Peyer's patch (tissue), 4 donors: Measurements from ENCODE around the gene PARP6. TPM values are rescaled to one million over a fixed set of nuclear protein-coding genes. Genes with fewer than 3 reads are reported as not detected.

Experiments used
- DNase-seq, 3 donors: peaks; one replicate each; pipeline ENCODE4 v3.0.0-alpha.2; 2017 to 2019
- H3K27ac ChIP-seq, 4 donors: fragments of 200-600 bp; sonication (generic); one replicate each; pipeline ENCODE4 v1.5.1; 2016 to 2019
- H3K27me3 ChIP-seq, 2 donors: fragments of 200-600 bp; sonication (generic); one replicate each; pipeline ENCODE4 v1.5.1; 2019
- H3K36me3 ChIP-seq, 3 donors: fragments of 200-600 bp; sonication (generic); one replicate each; pipeline ENCODE4 v1.5.1; 2016 to 2019
- H3K4me1 ChIP-seq, 4 donors: fragments of 200-600 bp; sonication (generic); one replicate each; pipeline ENCODE4 v1.5.1; 2016 to 2019
- H3K4me3 ChIP-seq, 4 donors: fragments of 200-600 bp; sonication (generic); 1 replicate in 3 of 4; 2 replicates in 1 of 4; pipeline ENCODE4 v1.5.1; 2016 to 2019; ENCODE audit warnings: mild to moderate bottlenecking in 1 of 4
- H3K9me3 ChIP-seq, 4 donors: fragments of 200-600 bp; sonication (generic); one replicate each; pipeline ENCODE4 v1.5.1; 2016 to 2019; ENCODE audit warnings: mild to moderate bottlenecking in 1 of 4
- POLR2A ChIP-seq, 2 donors: fragments of 450-650 bp; IDR thresholded peaks; one replicate each; pipeline ENCODE4 v1.5.1; 2017; ENCODE audit warnings: antibody characterized with exemption in 2 of 2, mild to moderate bottlenecking in 2 of 2, moderate library complexity in 2 of 2
- total RNA-seq, 4 donors: library from RNA; depleted of rRNA; stranded (reverse); fragments of >200 nt; gene quantifications; one replicate each; pipeline ENCODE4 v1.1.0, GENCODE V29; 2016
- TF ChIP-seq, protein P1 (sequence below), 6 experiments: fragments of 450-650 bp in 4 of 6; fragments of 200-600 bp in 2 of 6; sonication (generic) in 1 of 6; IDR thresholded peaks; one replicate each; pipeline ENCODE4 v1.5.1; 2017 to 2019; ENCODE audit warnings: antibody characterized with exemption in 6 of 6, mild to moderate bottlenecking in 3 of 6, moderate library complexity in 1 of 6

PARP6 gene
- total RNA-seq, 4 donors from 2014 or later: 43.8 to 81.8 (median 71.4) TPM

DNA sequence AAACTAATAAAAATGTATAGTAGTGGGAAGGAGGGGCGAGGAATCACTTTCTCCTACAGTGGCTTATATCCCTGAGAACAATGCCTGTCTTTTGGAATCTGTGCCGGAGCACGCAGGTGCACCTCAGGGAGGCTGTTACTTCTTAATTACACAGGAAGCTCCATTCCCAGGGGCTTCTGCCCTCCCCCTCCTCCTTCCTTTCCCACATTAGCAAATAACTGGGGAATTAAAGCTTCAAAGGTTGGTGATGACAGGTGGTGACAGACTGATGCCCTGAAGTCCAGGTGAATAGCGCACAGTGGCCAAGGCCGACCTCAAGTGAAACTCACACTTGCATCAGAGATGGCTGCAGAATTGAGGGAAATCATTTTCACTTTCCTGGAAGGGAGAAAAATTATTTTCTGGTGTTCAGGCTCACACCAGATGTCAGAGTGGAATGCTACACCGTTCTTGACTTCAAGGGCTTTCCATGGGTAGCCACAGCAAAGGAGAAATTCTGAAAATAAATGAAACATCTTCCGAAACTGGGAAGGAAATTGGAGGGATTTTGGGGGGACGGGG, 78.4 kb downstream of the PARP6 start:
- Histone ChIP-seq H3K4me3 (no peak overlapping the region), H3K27ac (peak overlapping the region in 2 of 4 donors; percentile 18 to 41), H3K4me1 (peaks cover 0 to 20% (median 0%) of the 10 kb centered on the region in 4 donors), H3K9me3 (no peaks in the 10 kb centered on the region), H3K27me3 (no peaks in the 10 kb centered on the region), H3K36me3 (peaks cover 0 to 5% (median 0%) of the 10 kb centered on the region in 3 donors)
- TF ChIP-seq, protein P1, sequence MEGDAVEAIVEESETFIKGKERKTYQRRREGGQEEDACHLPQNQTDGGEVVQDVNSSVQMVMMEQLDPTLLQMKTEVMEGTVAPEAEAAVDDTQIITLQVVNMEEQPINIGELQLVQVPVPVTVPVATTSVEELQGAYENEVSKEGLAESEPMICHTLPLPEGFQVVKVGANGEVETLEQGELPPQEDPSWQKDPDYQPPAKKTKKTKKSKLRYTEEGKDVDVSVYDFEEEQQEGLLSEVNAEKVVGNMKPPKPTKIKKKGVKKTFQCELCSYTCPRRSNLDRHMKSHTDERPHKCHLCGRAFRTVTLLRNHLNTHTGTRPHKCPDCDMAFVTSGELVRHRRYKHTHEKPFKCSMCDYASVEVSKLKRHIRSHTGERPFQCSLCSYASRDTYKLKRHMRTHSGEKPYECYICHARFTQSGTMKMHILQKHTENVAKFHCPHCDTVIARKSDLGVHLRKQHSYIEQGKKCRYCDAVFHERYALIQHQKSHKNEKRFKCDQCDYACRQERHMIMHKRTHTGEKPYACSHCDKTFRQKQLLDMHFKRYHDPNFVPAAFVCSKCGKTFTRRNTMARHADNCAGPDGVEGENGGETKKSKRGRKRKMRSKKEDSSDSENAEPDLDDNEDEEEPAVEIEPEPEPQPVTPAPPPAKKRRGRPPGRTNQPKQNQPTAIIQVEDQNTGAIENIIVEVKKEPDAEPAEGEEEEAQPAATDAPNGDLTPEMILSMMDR (IDR thresholded peaks at IDR 0.05): no peak
- no peak for TF ChIP-seq POLR2A (IDR thresholded peaks at IDR 0.05)
- no peak for DNase-seq

DNA sequence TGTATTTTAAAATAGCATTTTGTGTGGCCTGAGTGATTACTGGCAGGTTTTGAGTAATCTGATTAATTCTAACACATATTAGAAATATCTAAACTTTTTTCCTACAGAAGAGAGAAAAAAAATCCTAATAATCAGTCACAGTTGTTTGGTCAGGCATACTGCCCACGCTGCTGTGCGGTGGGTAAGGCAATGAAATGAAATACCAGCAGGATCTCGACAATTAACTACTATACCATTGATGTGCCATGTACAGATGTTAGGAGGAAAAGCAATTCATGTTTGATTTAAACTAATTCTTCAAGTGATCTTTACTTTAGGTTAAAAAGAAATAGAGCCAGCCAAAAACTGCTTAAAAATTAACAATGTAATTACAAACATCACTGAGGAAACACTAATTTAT, 79.9 kb downstream of the PARP6 start:
- Histone ChIP-seq H3K27me3 (no peaks in the 10 kb centered on the region), H3K4me3 (no peak overlapping the region), H3K4me1 (peaks cover 0 to 8% (median 0%) of the 10 kb centered on the region in 4 donors), H3K36me3 (no peaks in the 10 kb centered on the region), H3K9me3 (no peaks in the 10 kb centered on the region), H3K27ac (no peak overlapping the region)
- TF ChIP-seq, protein P1 (IDR thresholded peaks at IDR 0.05): no peak
- TF ChIP-seq POLR2A (IDR thresholded peaks at IDR 0.05): no peak
- no peak for DNase-seq

Other genes with a start within 250 kb of the PARP6 start
- 10 to 100 TPM; 28.2 to 47.3 (median 39.3) TPM for gene MYO9A, start 154.4 kb downstream of the PARP6 start, total RNA-seq
- 1 to 10 TPM in 1 of 4 donors, under 1 TPM in 2, not detected in 1; 0.88 to 2.4 (median 0.95) TPM for gene SENP8, start 154.2 kb downstream of the PARP6 start, total RNA-seq
- gene GRAMD2A, start 74.8 kb downstream of the PARP6 start, total RNA-seq: 10 to 100 TPM in 3 of 4 donors, 1 to 10 TPM in 1; 3.3 to 27.8 (median 20.4) TPM
- 100 to 1,000 TPM; 307 to 392 (median 318) TPM for gene PKM, start 41.4 kb downstream of the PARP6 start, total RNA-seq
- gene CELF6, start 47.6 kb upstream of the PARP6 start, total RNA-seq: 1 to 10 TPM in 3 of 4 donors, not detected in 1; 1.8 to 3.7 (median 3.6) TPM
- gene HEXA, start 103.5 kb upstream of the PARP6 start, total RNA-seq: 10 to 100 TPM; 45.4 to 81.4 (median 69.1) TPM
- not detected for gene TMEM202, start 125.8 kb upstream of the PARP6 start, total RNA-seq
- gene ARIH1, start 201.8 kb upstream of the PARP6 start, total RNA-seq: 10 to 100 TPM; 42.3 to 81.7 (median 52.3) TPM